Thoracic aorta (tissue), 2 donors: ENCODE results near the gene PDLIM7. TPM values are rescaled to one million over a fixed set of nuclear protein-coding genes. Genes with fewer than 3 reads are reported as not detected.

Experiments
- ATAC-seq: fragments of 150-250 bp; one replicate; pipeline ENCODE4 v1.8.0; 2017; ENCODE audit warnings: low read depth; ENCODE audit not compliant: insufficient number of reproducible peaks, low FRiP score
- DNase-seq: peaks from one replicate; pipeline ENCODE4 v3.0.0-alpha.2; 2020; ENCODE audit warnings: low spot score
- H3K27ac ChIP-seq, 2 donors: fragments of 200-600 bp; sonication (generic); 1 replicate in 1 of 2; 2 replicates in 1 of 2; pipeline ENCODE4 v1.5.1; 2016; ENCODE audit warnings: mild to moderate bottlenecking in 2 of 2, moderate library complexity in 2 of 2
- H3K27me3 ChIP-seq: fragments of 200-600 bp; sonication (generic); replicated peaks from 2 replicates; pipeline ENCODE4 v1.6.0; 2016; ENCODE audit warnings: mild to moderate bottlenecking; ENCODE audit not compliant: insufficient read depth
- H3K36me3 ChIP-seq: fragments of 200-600 bp; sonication (generic); one replicate; pipeline ENCODE4 v1.5.1; 2016
- H3K4me1 ChIP-seq, 2 donors: fragments of 200-600 bp; sonication (generic); 1 replicate in 1 of 2; 2 replicates in 1 of 2; pipeline versions ENCODE4 v1.5.1 to v1.6.0; 2016; ENCODE audit warnings: low read depth in 2 of 2, mild to moderate bottlenecking in 1 of 2; ENCODE audit not compliant: control insufficient read depth in 1 of 2
- H3K4me3 ChIP-seq: fragments of 200-600 bp; sonication (generic); 2 replicates; pipeline ENCODE4 v1.5.1; 2016; ENCODE audit warnings: mild to moderate bottlenecking
- H3K9me3 ChIP-seq: fragments of 200-600 bp; sonication (generic); 2 replicates; pipeline ENCODE4 v1.5.1; 2016
- total RNA-seq, 2 donors: library from RNA; depleted of rRNA; stranded (reverse); fragments of >200 nt; gene quantifications; one replicate each; pipeline versions ENCODE4 v1.1.0 to v1.2.3, GENCODE V29; 2016
- TF ChIP-seq, protein P1 (sequence below): fragments of 200-600 bp; sonication (generic); IDR thresholded peaks from one replicate; pipeline ENCODE4 v1.5.1; 2019; ENCODE audit warnings: antibody characterized with exemption

The PDLIM7 gene
- total RNA-seq, 2 donors from 2014 or later = 626 to 891 TPM

DNA sequence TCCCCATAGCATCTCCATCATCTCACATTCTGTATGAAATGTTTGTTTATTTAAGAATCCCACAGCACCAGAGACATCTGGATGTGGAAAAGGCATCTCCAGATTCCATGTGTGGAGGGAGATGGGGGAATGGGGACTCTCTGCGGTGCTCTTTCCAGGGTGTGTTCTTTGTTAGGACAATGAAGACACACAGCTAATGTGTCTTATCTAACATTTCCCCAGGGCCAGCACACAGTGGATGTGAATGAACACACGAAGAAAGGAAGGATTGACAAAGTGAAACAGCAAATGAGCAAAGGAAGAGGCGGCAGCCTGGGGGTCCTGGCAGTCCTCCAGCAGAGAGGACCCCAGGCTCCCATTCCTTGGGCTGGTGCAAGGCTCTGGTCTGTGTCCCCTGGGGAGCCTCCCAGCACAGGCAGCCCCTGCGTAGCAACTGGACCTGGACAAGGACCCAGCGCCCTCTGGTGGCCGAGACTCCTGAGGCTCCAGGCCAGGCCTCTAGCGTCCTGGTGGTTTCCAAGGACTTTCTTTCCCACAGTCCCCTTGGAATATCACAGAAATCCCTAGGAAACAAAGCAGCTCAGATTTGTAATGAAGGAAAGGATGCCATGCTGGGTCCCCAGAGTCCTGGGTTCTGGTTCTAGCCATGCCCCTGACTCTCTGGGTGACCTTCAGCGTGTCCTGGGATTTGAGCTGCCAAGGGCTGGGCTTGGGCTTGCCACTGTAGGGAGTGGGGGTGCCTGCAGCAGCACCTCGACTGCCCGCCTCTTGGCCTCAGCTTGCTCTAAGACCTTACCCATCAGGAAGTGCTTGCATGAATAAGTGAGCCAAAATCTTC lies 3.5 kb upstream of the PDLIM7 start:
- TF ChIP-seq, protein P1, sequence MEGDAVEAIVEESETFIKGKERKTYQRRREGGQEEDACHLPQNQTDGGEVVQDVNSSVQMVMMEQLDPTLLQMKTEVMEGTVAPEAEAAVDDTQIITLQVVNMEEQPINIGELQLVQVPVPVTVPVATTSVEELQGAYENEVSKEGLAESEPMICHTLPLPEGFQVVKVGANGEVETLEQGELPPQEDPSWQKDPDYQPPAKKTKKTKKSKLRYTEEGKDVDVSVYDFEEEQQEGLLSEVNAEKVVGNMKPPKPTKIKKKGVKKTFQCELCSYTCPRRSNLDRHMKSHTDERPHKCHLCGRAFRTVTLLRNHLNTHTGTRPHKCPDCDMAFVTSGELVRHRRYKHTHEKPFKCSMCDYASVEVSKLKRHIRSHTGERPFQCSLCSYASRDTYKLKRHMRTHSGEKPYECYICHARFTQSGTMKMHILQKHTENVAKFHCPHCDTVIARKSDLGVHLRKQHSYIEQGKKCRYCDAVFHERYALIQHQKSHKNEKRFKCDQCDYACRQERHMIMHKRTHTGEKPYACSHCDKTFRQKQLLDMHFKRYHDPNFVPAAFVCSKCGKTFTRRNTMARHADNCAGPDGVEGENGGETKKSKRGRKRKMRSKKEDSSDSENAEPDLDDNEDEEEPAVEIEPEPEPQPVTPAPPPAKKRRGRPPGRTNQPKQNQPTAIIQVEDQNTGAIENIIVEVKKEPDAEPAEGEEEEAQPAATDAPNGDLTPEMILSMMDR = peak; percentile 96
- Histone ChIP-seq H3K4me1 (peaks cover 3 to 15% of the 10 kb centered on the region in 2 donors), H3K4me3 (no peak overlapping the region), H3K27me3 (no peaks in the 10 kb centered on the region), H3K9me3 (no peaks in the 10 kb centered on the region), H3K27ac (no peak overlapping the region), H3K36me3 (peaks cover 6% of the 10 kb centered on the region)
- no peak for ATAC-seq
- DNase-seq = peak; percentile 79

DNA sequence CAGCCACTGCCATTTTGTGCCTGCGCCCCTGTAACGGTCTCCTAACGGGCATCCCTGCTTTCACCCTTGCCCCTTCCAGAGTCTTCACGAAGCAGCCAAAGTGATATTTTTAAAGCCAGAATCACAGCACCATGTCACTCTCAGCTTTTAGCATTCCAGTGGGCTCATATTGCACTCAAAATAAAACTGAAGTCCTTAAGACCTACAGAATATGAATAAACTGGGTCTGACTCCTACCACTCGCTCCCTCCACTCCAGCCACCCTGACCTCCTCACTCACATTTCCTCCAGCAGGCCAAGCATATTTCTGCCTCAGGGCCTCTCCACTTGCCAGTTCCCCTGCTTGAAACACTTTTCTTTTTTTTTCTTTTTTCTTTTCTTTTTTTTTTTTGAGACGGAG lies 2.4 kb upstream of the PDLIM7 start:
- H3K27ac ChIP-seq = no peak overlapping the region
- peaks cover 7% of the 10 kb centered on the region for H3K36me3 ChIP-seq
- no peaks in the 10 kb centered on the region for H3K27me3 ChIP-seq
- H3K4me3 ChIP-seq = no peak overlapping the region
- DNase-seq (no peak), ATAC-seq (no peak)
- peaks cover 12 to 25% of the 10 kb centered on the region in 2 donors for H3K4me1 ChIP-seq
- TF ChIP-seq, protein P1 = no peak
- no peaks in the 10 kb centered on the region for H3K9me3 ChIP-seq

DNA sequence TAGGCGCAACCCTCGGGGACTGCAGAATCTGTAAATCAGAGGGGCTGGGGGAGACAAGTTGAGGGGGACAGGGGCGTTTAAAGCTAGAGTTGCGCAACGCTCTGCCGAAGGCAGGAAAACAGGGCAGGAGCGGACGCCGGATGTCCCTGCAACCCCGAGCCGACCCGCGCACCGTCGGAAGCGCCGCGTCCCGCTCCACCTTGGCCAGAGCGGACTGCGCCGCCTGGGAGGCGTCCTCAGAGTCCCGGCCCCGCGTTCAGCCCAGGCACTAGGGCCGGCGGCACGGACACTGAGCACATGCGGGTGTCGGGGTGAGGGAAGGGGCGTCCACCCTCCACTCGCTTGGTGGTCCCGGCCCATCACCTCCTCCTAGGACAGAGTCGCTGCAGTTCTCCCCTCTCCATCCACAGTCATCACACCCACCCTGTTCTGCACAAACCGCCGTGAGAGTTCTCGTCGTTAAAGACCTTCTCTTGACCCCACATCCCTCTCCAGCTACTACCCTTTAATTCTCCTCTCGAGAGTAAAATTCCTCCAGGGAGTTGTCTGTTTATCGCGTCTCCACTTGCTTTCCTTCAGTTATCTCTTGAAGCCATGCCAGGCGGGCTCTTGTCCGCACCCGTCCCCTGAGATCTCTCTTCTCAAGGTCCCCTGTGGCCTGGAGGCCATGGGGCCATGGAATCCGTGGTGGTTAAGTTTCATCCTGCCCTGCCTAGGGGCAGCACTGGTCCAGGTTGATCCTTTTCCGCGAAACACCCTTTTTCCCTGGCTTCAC lies 796 bp upstream of the PDLIM7 start:
- DNase-seq = no peak
- TF ChIP-seq, protein P1 = no peak
- H3K9me3 ChIP-seq = no peaks in the 10 kb centered on the region
- H3K4me3 ChIP-seq = peak overlapping the region; percentile 90
- peaks cover 14% of the 10 kb centered on the region for H3K36me3 ChIP-seq
- peak overlapping the region; percentile 33 to 100 for H3K27ac ChIP-seq
- no peak for ATAC-seq
- no peaks in the 10 kb centered on the region for H3K27me3 ChIP-seq
- H3K4me1 ChIP-seq = peaks cover 27 to 42% of the 10 kb centered on the region in 2 donors

DNA sequence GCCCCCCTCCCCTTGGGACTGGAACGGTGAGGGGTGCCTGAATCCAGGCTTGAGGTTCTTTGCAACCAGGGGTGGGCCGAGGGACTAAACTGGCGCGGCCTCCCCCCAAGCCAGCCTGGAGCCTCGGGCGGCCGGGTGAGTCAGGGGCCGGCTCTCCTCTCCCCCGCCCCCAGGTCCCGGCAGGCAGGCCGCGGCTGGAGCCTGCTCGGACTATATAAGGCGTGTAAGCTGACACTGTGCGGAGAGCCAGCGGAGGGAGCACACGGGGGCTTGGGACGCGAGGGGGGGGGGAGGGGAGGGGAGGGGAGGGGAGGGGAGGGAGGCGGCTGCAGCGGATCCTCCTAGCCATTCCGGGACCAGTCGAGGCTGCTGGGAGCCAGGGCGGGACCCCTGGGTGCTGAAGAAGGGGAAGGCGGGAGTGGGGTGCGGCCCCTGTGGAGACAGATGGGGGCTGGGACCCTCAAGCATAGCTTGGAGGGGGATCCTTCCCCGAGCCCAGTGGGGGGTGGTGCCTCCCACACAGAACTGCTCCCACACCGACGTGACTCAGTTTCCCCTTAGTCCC lies 595 bp downstream of the PDLIM7 start:
- Histone ChIP-seq H3K4me1 (peaks cover 40 to 56% of the 10 kb centered on the region in 2 donors), H3K27me3 (no peaks in the 10 kb centered on the region), H3K27ac (peak overlapping the region; percentile 100), H3K9me3 (no peaks in the 10 kb centered on the region), H3K36me3 (peaks cover 26% of the 10 kb centered on the region), H3K4me3 (peak overlapping the region; percentile 90)
- TF ChIP-seq, protein P1 = no peak
- DNase-seq (peak; percentile 86), ATAC-seq (peak; percentile 17)
